A549 treated with AZD9567 at 1 μM for 4 hours (cell line): ENCODE data around the gene MRM2. TPM values are rescaled to one million over a fixed set of nuclear protein-coding genes. Genes with fewer than 3 reads are reported as not detected.

ENCODE experiments used
- total RNA-seq: library from RNA; stranded (reverse); fragments of 200-300 nt; extraction: Qiagen RNA extraction; gene quantifications from 5 replicates; pipeline ENCODE4 v1.2.3, GENCODE V29; 2022; ENCODE audit not compliant: insufficient read depth

The MRM2 gene
- 51.6 to 58.3 TPM (median 55.2 TPM) in 5 replicates for total RNA-seq

GRCh38 chr7:2241580-2242540 lies at the start of gene MRM2, which contains the start of gene NUDT1:
Gene MRM2, minus strand, starts transcription at chr7:2242205. Its CDS starts 36 bp downstream, at chr7:2242169.
Gene NUDT1, plus strand, starts transcription at chr7:2242226. Its CDS starts 2,349 bp downstream, at chr7:2244575.

GRCh38 chr7:2232766-2233520 lies 9.1 kb downstream of the MRM2 start, which contains the start of gene MAD1L1:
Gene MAD1L1, minus strand, starts transcription at chr7:2232945. Its CDS starts 2,812 bp downstream, at chr7:2230133.

Other genes starting within 250 kb of the MRM2 start
- 15.2 to 25.5 TPM (median 23.1 TPM) in 5 replicates for gene MAD1L1, start 9.3 kb downstream of the MRM2 start, total RNA-seq
- 66.9 to 112 TPM (median 107 TPM) in 5 replicates for gene NUDT1, start within 50 bp of the MRM2 start, total RNA-seq
- gene SNX8, start 72.2 kb upstream of the MRM2 start, total RNA-seq = 58.5 to 109 TPM (median 91.3 TPM) in 5 replicates
- gene EIF3B, start 112.6 kb upstream of the MRM2 start, total RNA-seq = 224 to 263 TPM (median 229 TPM) in 5 replicates
- gene CHST12, start 161.4 kb upstream of the MRM2 start, total RNA-seq = 11.0 to 16.1 TPM (median 14.2 TPM) in 5 replicates
- gene GRIFIN, start 234.2 kb upstream of the MRM2 start, total RNA-seq = not detected in 5 replicates